Neural cell (in vitro differentiated cells): ENCODE results near the gene RNF182. TPM values are rescaled to one million over a fixed set of nuclear protein-coding genes. Genes with fewer than 3 reads are reported as not detected.
A peak's percentile ranks its signal among the peaks of the same experiment; 100 is the strongest.

ENCODE experiments used
- H2AFZ ChIP-seq: fragments of 200-600, 300-800 bp; sonication (generic), shearing (Covaris generic); 2 replicates; pipeline ENCODE4 v1.6.0; 2014; ENCODE audit warnings: low read depth, mild to moderate bottlenecking, antibody characterized with exemption, low read length, moderate library complexity
- H3F3A ChIP-seq: fragments of 200-600 bp; shearing (Covaris generic); 2 replicates; pipeline ENCODE4 v1.6.1; 2016; ENCODE audit warnings: mild to moderate bottlenecking, moderate library complexity, mixed read lengths, antibody characterized with exemption, low read length; ENCODE audit not compliant: insufficient read depth, poor library complexity, severe bottlenecking
- H3K27ac ChIP-seq: fragments of 200-600, 300-800 bp; sonication (generic), shearing (Covaris generic); 2 replicates; pipeline ENCODE4 v1.5.1; 2014; ENCODE audit warnings: mild to moderate bottlenecking, low read length, moderate library complexity
- H3K27me3 ChIP-seq: fragments of 300-800, 200-600 bp; sonication (generic), shearing (Covaris generic); 2 replicates; pipeline ENCODE4 v1.6.0; 2014; ENCODE audit warnings: mild to moderate bottlenecking, low read depth, low read length, moderate library complexity; ENCODE audit not compliant: insufficient read depth
- H3K36me3 ChIP-seq: fragments of 300-800, 200-600 bp; sonication (generic), shearing (Covaris generic); 2 replicates; pipeline ENCODE4 v1.5.1; 2014; ENCODE audit warnings: mild to moderate bottlenecking, antibody characterized with exemption, low read length, moderate library complexity; ENCODE audit not compliant: insufficient read depth
- H3K4me2 ChIP-seq: fragments of 300-800, 200-600 bp; sonication (generic), shearing (Covaris generic); 2 replicates; pipeline ENCODE4 v1.6.0; 2014; ENCODE audit warnings: mild to moderate bottlenecking, low read length
- H3K4me3 ChIP-seq: fragments of 300-800, 200-600 bp; sonication (generic), shearing (Covaris generic); 2 replicates; pipeline ENCODE4 v1.5.1; 2014; ENCODE audit warnings: mild to moderate bottlenecking, low read length, moderate library complexity
- H3K79me2 ChIP-seq: fragments of 200-600 bp; shearing (Covaris generic); replicated peaks from 2 replicates; pipeline ENCODE4 v1.6.0; 2014; ENCODE audit warnings: mild to moderate bottlenecking, low read length, moderate library complexity; ENCODE audit not compliant: insufficient read depth
- H3K9ac ChIP-seq: fragments of 300-800, 200-600 bp; sonication (generic), shearing (Covaris generic); 2 replicates; pipeline ENCODE4 v1.6.1; 2016; ENCODE audit warnings: mild to moderate bottlenecking, low read length, mixed read lengths
- H3K9me2 ChIP-seq: fragments of 200-600 bp; shearing (Covaris generic); 2 replicates; pipeline ENCODE4 v1.6.1; 2016; ENCODE audit warnings: mild to moderate bottlenecking, low read length, mixed read lengths; ENCODE audit not compliant: insufficient read depth
- H3K9me3 ChIP-seq: fragments of 200-600, 300-800 bp; sonication (generic), shearing (Covaris generic); 2 replicates; pipeline ENCODE4 v1.6.1; 2016; ENCODE audit warnings: mild to moderate bottlenecking, mixed run types, low read length, moderate library complexity, mixed read lengths
- H4K20me1 ChIP-seq: fragments of 200-600 bp; shearing (Covaris generic); 2 replicates; pipeline ENCODE4 v1.6.1; 2016; ENCODE audit warnings: mild to moderate bottlenecking, mixed run types; ENCODE audit not compliant: insufficient read depth
- CTCF ChIP-seq: fragments of 450-650 bp; IDR thresholded peaks from 2 replicates; pipeline ENCODE4 v1.5.1; 2014; ENCODE audit warnings: antibody characterized with exemption, mild to moderate bottlenecking, moderate library complexity; ENCODE audit not compliant: poor library complexity, severe bottlenecking
- EP300 ChIP-seq: fragments of 450-650 bp; conservative IDR thresholded peaks from 2 replicates; pipeline ENCODE4 v1.6.1; 2014; ENCODE audit warnings: antibody characterized with exemption, mild to moderate bottlenecking, moderate library complexity; ENCODE audit not compliant: poor library complexity, severe bottlenecking
- EZH2 ChIP-seq: fragments of 200-600, 300-800 bp; shearing (Covaris generic), sonication (generic); IDR thresholded peaks from 2 replicates; pipeline ENCODE4 v1.6.1; 2014; ENCODE audit warnings: antibody characterized with exemption, low read length, borderline replicate concordance, mild to moderate bottlenecking; ENCODE audit not compliant: insufficient read depth, poor library complexity, severe bottlenecking
- MXI1 ChIP-seq: fragments of 450-650 bp; conservative IDR thresholded peaks from 2 replicates; pipeline ENCODE4 v1.6.1; 2014; ENCODE audit warnings: antibody characterized with exemption, mild to moderate bottlenecking; ENCODE audit not compliant: poor library complexity, severe bottlenecking
- POLR2AphosphoS5 ChIP-seq: IDR thresholded peaks from 2 replicates; pipeline ENCODE4 v1.6.1; 2012
- RAD21 ChIP-seq: fragments of 450-650 bp; conservative IDR thresholded peaks from 2 replicates; pipeline ENCODE4 v1.6.1; 2014; ENCODE audit warnings: antibody characterized with exemption, mild to moderate bottlenecking, moderate library complexity
- REST ChIP-seq: IDR thresholded peaks from 2 replicates; pipeline ENCODE4 v1.6.1; 2012; ENCODE audit warnings: borderline replicate concordance
- SMC3 ChIP-seq: fragments of 450-650 bp; conservative IDR thresholded peaks from 2 replicates; pipeline ENCODE4 v1.6.1; 2014; ENCODE audit warnings: antibody characterized with exemption, mild to moderate bottlenecking, moderate library complexity; ENCODE audit not compliant: poor library complexity
- TAF1 ChIP-seq: IDR thresholded peaks from 2 replicates; pipeline ENCODE4 v1.6.1; 2012; ENCODE audit warnings: low read depth
- polyA plus RNA-seq: library from polyadenylated mRNA; depleted of rRNA; stranded (reverse); fragments of >200 nt; gene quantifications from 2 replicates; pipeline ENCODE4 v1.2.3, GENCODE V29; 2014

Gene RNF182
- polyA plus RNA-seq, 1 donor from 2014 or later = 8.0 TPM

DNA sequence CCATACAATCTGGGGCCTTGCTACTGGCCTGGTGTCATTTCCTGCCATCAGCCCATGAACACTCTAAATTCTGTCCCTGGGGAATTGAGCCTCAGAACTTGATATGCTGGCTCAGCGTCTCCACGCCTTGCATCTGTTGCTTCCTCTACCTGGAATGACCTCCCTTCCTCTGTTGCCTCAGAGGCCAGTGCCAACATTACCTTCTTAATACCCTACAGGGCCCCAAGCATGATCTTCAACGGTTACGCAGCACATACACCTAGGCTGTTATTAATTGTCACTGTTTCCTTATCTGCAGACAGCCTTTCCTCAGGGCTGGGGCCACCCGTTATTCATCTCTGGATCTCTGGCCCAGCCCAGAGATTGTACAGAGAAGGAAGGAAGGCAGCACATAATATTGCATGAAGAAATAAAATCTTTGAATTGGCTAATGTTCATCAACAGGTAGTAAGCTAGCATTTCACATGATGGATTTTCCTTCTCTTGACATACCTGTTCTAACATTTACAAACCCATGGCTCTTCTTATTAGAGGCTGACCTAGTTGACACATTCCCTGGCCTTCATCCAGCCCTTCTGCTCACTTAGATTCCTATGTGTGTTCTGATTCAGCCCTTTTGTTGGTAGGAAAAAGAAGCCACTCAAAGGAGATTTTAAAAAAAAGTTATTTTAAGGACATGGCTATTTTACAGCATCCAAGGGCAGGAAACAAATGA, 8.4 kb upstream of the RNF182 start:
- Histone ChIP-seq H2AFZ (no peak overlapping the region), H3K4me2 (no peak overlapping the region), H3K36me3 (no peaks in the 10 kb centered on the region), H4K20me1 (no peaks in the 10 kb centered on the region), H3F3A (no peaks in the 10 kb centered on the region), H3K4me3 (no peak overlapping the region), H3K9me3 (no peaks in the 10 kb centered on the region), H3K27ac (no peak overlapping the region), H3K9me2 (no peaks in the 10 kb centered on the region), H3K27me3 (no peaks in the 10 kb centered on the region), H3K9ac (no peak overlapping the region), H3K79me2 (no peaks in the 10 kb centered on the region)
- TF ChIP-seq POLR2AphosphoS5 (no peak), SMC3 (no peak), TAF1 (no peak), CTCF (no peak), EZH2 (no peak)

- no peak overlapping the region for H3K4me3 ChIP-seq
- no peak overlapping the region for H3K4me2 ChIP-seq
- no peaks in the 10 kb centered on the region for H4K20me1 ChIP-seq
- no peaks in the 10 kb centered on the region for H3K9me2 ChIP-seq
- no peaks in the 10 kb centered on the region for H3F3A ChIP-seq
- H3K27me3 ChIP-seq = no peaks in the 10 kb centered on the region
- no peaks in the 10 kb centered on the region for H3K79me2 ChIP-seq
- H2AFZ ChIP-seq = no peak overlapping the region
- no peaks in the 10 kb centered on the region for H3K9me3 ChIP-seq
- H3K27ac ChIP-seq = no peak overlapping the region
- TF ChIP-seq POLR2AphosphoS5 (peak; percentile 35), EP300 (no peak)
- no peaks in the 10 kb centered on the region for H3K36me3 ChIP-seq
- H3K9ac ChIP-seq = no peak overlapping the region
Measured at GRCh38 chr6:13917141-13917540, 7.6 kb upstream of the RNF182 start.

GRCh38 chr6:13918686-13919250, 6.0 kb upstream of the RNF182 start:
- Histone ChIP-seq H3K36me3 (no peaks in the 10 kb centered on the region), H3K4me3 (no peak overlapping the region), H3K27me3 (no peaks in the 10 kb centered on the region), H3K4me2 (no peak overlapping the region), H3K9me2 (no peaks in the 10 kb centered on the region), H3K9ac (no peak overlapping the region), H2AFZ (no peak overlapping the region), H4K20me1 (no peaks in the 10 kb centered on the region), H3F3A (no peaks in the 10 kb centered on the region), H3K27ac (no peak overlapping the region), H3K79me2 (no peaks in the 10 kb centered on the region), H3K9me3 (no peaks in the 10 kb centered on the region)
- TF ChIP-seq REST (no peak), TAF1 (no peak), MXI1 (no peak), SMC3 (no peak), POLR2AphosphoS5 (no peak), EP300 (no peak), CTCF (no peak), RAD21 (no peak), EZH2 (no peak)
